Loucy (cell line): Measurements from ENCODE around the gene FTCD.

Experiments used
- CTCF ChIP-seq: fragments of 200-600 bp; sonication (generic); conservative IDR thresholded peaks from 2 replicates; pipeline ENCODE4 v1.5.1; 2014; ENCODE audit warnings: mild to moderate bottlenecking, antibody characterized with exemption, low read length
- EZH2phosphoT487 ChIP-seq: fragments of 200-600 bp; IDR thresholded peaks from 2 replicates; pipeline ENCODE4 v1.6.1; 2018; ENCODE audit warnings: antibody characterized with exemption, mild to moderate bottlenecking, moderate library complexity, borderline replicate concordance

- TF ChIP-seq CTCF (no peak), EZH2phosphoT487 (no peak)
Measured at GRCh38 chr21:46111193-46111571, 44.2 kb downstream of the FTCD start.
